Activated CD8-positive, alpha-beta memory T cell treated with anti-CD3 and anti-CD28 coated beads, Interleukin-2, amount 10 ng/mL, durations not matched to agents 7 days and 5 days (primary cell): ENCODE measurements around the gene AZU1. TPM values are rescaled to one million over a fixed set of nuclear protein-coding genes. Genes with fewer than 3 reads are reported as not detected.
"Not testable (repeated sequence)": the region's sequence is repeated elsewhere in the genome, so short reads cannot be mapped to it uniquely, and the experiment has no call there.

Source experiments
- ATAC-seq: fragments of 150-1000 bp; cut with Tn5 transposase; one replicate; pipeline ENCODE4 v1.10.0; 2021; ENCODE audit warnings: moderate library complexity
- CTCF ChIA-PET: fragments of 350-600 bp; sonication (Branson Sonifier 250); formaldehyde crosslinking; loops from one replicate; lab custom pipeline; 2021; ENCODE audit warnings: antibody characterized with exemption; lab: Charles Lee
- DNase-seq: peaks from one replicate; pipeline ENCODE4 v3.0.0-alpha.2; 2020
- H3K27ac Mint-ChIP-seq: one replicate; pipeline ENCODE4 v1.8.0; 2021; ENCODE audit warnings: mild to moderate bottlenecking, mixed read lengths
- H3K27me3 Mint-ChIP-seq: one replicate; pipeline ENCODE4 v1.8.0; 2021; ENCODE audit warnings: mixed read lengths
- H3K36me3 Mint-ChIP-seq: one replicate; pipeline ENCODE4 v1.8.0; 2021; ENCODE audit warnings: mild to moderate bottlenecking, mixed read lengths
- H3K4me1 Mint-ChIP-seq: one replicate; pipeline ENCODE4 v1.8.0; 2021; ENCODE audit warnings: mixed read lengths
- H3K4me3 Mint-ChIP-seq: one replicate; pipeline ENCODE4 v1.8.0; 2021; ENCODE audit warnings: mild to moderate bottlenecking, moderate library complexity, mixed read lengths
- H3K9me3 Mint-ChIP-seq: one replicate; pipeline ENCODE4 v1.8.0; 2022; ENCODE audit warnings: low read depth, mixed read lengths
- microRNA-seq: library from miRNA; unstranded; fragments of <30 nt; microRNA quantifications from one replicate; pipeline ENCODE4 v1.2.0, GENCODE V29; 2022
- total RNA-seq, 2 experiments: library from RNA; stranded (reverse); gene quantifications; one replicate each; pipeline ENCODE4 v1.2.3, GENCODE V29; 2021

AZU1 gene
- total RNA-seq, 2 experiments from 2014 or later, result not detected

GRCh38 chr19:876089-876488 lies 48.5 kb downstream of the AZU1 start:
- Mint-ChIP-seq H3K4me3 (no peak overlapping the region), H3K4me1 (peaks cover 9% of the 10 kb centered on the region), H3K9me3 (no peaks in the 10 kb centered on the region), H3K27me3 (no peaks in the 10 kb centered on the region), H3K27ac (no peak overlapping the region), H3K36me3 (peaks cover 1% of the 10 kb centered on the region)
- ATAC-seq (no peak), DNase-seq (no peak)
- CTCF ChIA-PET, result interaction anchor here (0.9 kb wide), 1 partner anchor 17 kb away, joined by 4 read pairs; the partner anchor contains the start of genes MED16 and RNU6-9

- ATAC-seq (no peak), DNase-seq (no peak)
- no peaks in the 10 kb centered on the region for H3K9me3 Mint-ChIP-seq
- H3K4me1 Mint-ChIP-seq, result peaks cover 7% of the 10 kb centered on the region
- no peak overlapping the region for H3K4me3 Mint-ChIP-seq
- H3K27ac Mint-ChIP-seq, result no peak overlapping the region
- CTCF ChIA-PET, result interaction anchor here (1.0 kb wide), 1 partner anchor 107 kb away, joined by 3 read pairs; the partner anchor contains the start of gene WDR18
- no peaks in the 10 kb centered on the region for H3K27me3 Mint-ChIP-seq
- peaks cover 3% of the 10 kb centered on the region for H3K36me3 Mint-ChIP-seq
Observed at GRCh38 chr19:876780-877314, 49.2 kb downstream of the AZU1 start.

- CTCF ChIA-PET, result interaction anchor here (2.3 kb wide), 1 partner anchor 14 kb away, joined by 6 read pairs; no protein-coding TSS in a partner anchor
- not testable (repeated sequence) for H3K4me1 Mint-ChIP-seq, DNase-seq, H3K4me3 Mint-ChIP-seq, H3K36me3 Mint-ChIP-seq, H3K9me3 Mint-ChIP-seq, ATAC-seq, H3K27me3 Mint-ChIP-seq, H3K27ac Mint-ChIP-seq
Observed at GRCh38 chr19:877992-878660, 50.5 kb downstream of the AZU1 start.

GRCh38 chr19:878751-879561 lies 51.3 kb downstream of the AZU1 start:
- not testable (repeated sequence) for H3K4me1 Mint-ChIP-seq, H3K9me3 Mint-ChIP-seq, H3K27ac Mint-ChIP-seq, H3K4me3 Mint-ChIP-seq, H3K36me3 Mint-ChIP-seq, ATAC-seq, DNase-seq, H3K27me3 Mint-ChIP-seq
- CTCF ChIA-PET, result interaction anchor here (2.3 kb wide), 1 partner anchor 15 kb away, joined by 6 read pairs; no protein-coding TSS in a partner anchor

- Mint-ChIP-seq H3K9me3 (no peaks in the 10 kb centered on the region), H3K4me1 (no peaks in the 10 kb centered on the region), H3K4me3 (no peak overlapping the region), H3K36me3 (peaks cover 6% of the 10 kb centered on the region), H3K27ac (no peak overlapping the region), H3K27me3 (no peaks in the 10 kb centered on the region)
- ATAC-seq, result no peak
- DNase-seq, result no peak
- CTCF ChIA-PET, result interaction anchor here (2.3 kb wide), 1 partner anchor 16 kb away, joined by 6 read pairs; no protein-coding TSS in a partner anchor
Observed at GRCh38 chr19:879711-880438, 52.2 kb downstream of the AZU1 start.

Small RNA genes lying within 50 kb of the gene (microRNA-seq; reads per million reads assigned to microRNA genes)
- 70.2 reads per million, percentile 63 among the genes with 10 or more reads in this experiment for gene MIR3187
- 17.4 reads per million, percentile 41 among the genes with 10 or more reads in this experiment for gene MIR4745

Other genes starting within 250 kb of the AZU1 start
- under 1 TPM; 0.67 to 0.75 TPM for gene HCN2, start 238.0 kb upstream of the AZU1 start, total RNA-seq
- gene POLRMT, start 194.3 kb upstream of the AZU1 start, total RNA-seq, result 10 to 100 TPM; 65.0 to 68.1 TPM
- not detected for gene FGF22, start 188.0 kb upstream of the AZU1 start, total RNA-seq
- gene RNF126, start 164.6 kb upstream of the AZU1 start, total RNA-seq, result 10 to 100 TPM; 76.9 to 83.0 TPM
- 1 to 10 TPM; 2.2 to 3.1 TPM for gene FSTL3, start 151.4 kb upstream of the AZU1 start, total RNA-seq
- under 1 TPM in 1 of 2 experiments, not detected in 1; 0.59 TPM for gene PRSS57, start 132.4 kb upstream of the AZU1 start, total RNA-seq
- gene PALM, start 118.9 kb upstream of the AZU1 start, total RNA-seq, result not detected
- not detected for gene MISP, start 76.7 kb upstream of the AZU1 start, total RNA-seq
- 100 to 1,000 TPM; 481 to 631 TPM for gene PTBP1, start 30.4 kb upstream of the AZU1 start, total RNA-seq
- gene PLPPR3, start 5.9 kb upstream of the AZU1 start, total RNA-seq, result not detected
- gene PRTN3, start 13.2 kb downstream of the AZU1 start, total RNA-seq, result not detected
- not detected for gene ELANE, start 24.5 kb downstream of the AZU1 start, total RNA-seq
- gene CFD, start 31.8 kb downstream of the AZU1 start, total RNA-seq, result 1 to 10 TPM in 1 of 2 experiments, under 1 TPM in 1; 0.66 to 1.5 TPM
- 10 to 100 TPM; 47.7 to 70.6 TPM for gene MED16, start 65.3 kb downstream of the AZU1 start, total RNA-seq
- not detected for gene RNU6-9, start 65.6 kb downstream of the AZU1 start, total RNA-seq
- gene R3HDM4, start 85.4 kb downstream of the AZU1 start, total RNA-seq, result 10 to 100 TPM; 63.7 to 73.7 TPM
- 1 to 10 TPM in 1 of 2 experiments, under 1 TPM in 1; 0.66 to 1.1 TPM for gene KISS1R, start 89.5 kb downstream of the AZU1 start, total RNA-seq
- gene ARID3A, start 98.2 kb downstream of the AZU1 start, total RNA-seq, result 10 to 100 TPM; 30.6 to 35.9 TPM
- gene WDR18, start 156.5 kb downstream of the AZU1 start, total RNA-seq, result 10 to 100 TPM; 64.5 to 87.9 TPM
- gene GRIN3B, start 172.6 kb downstream of the AZU1 start, total RNA-seq, result not detected
- gene TMEM259, start 193.3 kb downstream of the AZU1 start, total RNA-seq, result 100 to 1,000 TPM; 172 to 212 TPM
- gene RNU6-2, start 193.7 kb downstream of the AZU1 start, total RNA-seq, result not detected
- 100 to 1,000 TPM; 295 to 296 TPM for gene CNN2, start 198.8 kb downstream of the AZU1 start, total RNA-seq
- 10 to 100 TPM; 62.7 to 72.9 TPM for gene ABCA7, start 212.3 kb downstream of the AZU1 start, total RNA-seq
- 100 to 1,000 TPM; 361 to 481 TPM for gene ARHGAP45, start 239.3 kb downstream of the AZU1 start, total RNA-seq